HFFc6 (cell line): ENCODE data around the gene POMZP3. TPM values are rescaled to one million over a fixed set of nuclear protein-coding genes. Genes with fewer than 3 reads are reported as not detected.
"Not testable (repeated sequence)": the region's sequence is repeated elsewhere in the genome, so short reads cannot be mapped to it uniquely, and the experiment has no call there.

Experiments used
- DNase-seq: peaks from one replicate; pipeline ENCODE4 v3.0.0-alpha.2; 2018
- H3K27ac Mint-ChIP-seq: 2 replicates; pipeline ENCODE4 v1.8.0; 2020; ENCODE audit warnings: mild to moderate bottlenecking, mixed read lengths
- H3K27me3 Mint-ChIP-seq: 2 replicates; pipeline ENCODE4 v1.8.0; 2021; ENCODE audit warnings: mild to moderate bottlenecking, moderate library complexity, mixed read lengths; ENCODE audit not compliant: insufficient read depth
- H3K36me3 Mint-ChIP-seq: 2 replicates; pipeline ENCODE4 v1.8.0; 2021; ENCODE audit warnings: low read depth, mixed read lengths
- H3K4me1 Mint-ChIP-seq: 2 replicates; pipeline ENCODE4 v1.8.0; 2020; ENCODE audit warnings: low read depth, mixed read lengths
- H3K4me3 Mint-ChIP-seq: 2 replicates; pipeline ENCODE4 v1.8.0; 2020; ENCODE audit warnings: mild to moderate bottlenecking, moderate library complexity, mixed read lengths
- H3K9me3 Mint-ChIP-seq: 2 replicates; pipeline ENCODE4 v1.8.0; 2020; ENCODE audit warnings: mild to moderate bottlenecking, mixed read lengths
- total RNA-seq, 6 experiments: library from RNA; stranded (reverse); fragmentation: NEBNext Ultra II Directional; extraction: Animal tissue kit (Norgen Biotek cat#: 25700); gene quantifications; 2 replicates in 1 of 6; 3 replicates in 5 of 6; pipeline ENCODE4 v1.2.3, GENCODE V29; 2021

Gene POMZP3
- total RNA-seq, 6 experiments from 2014 or later = 31.0 to 42.9 (median 37.1) TPM

- H3K27ac Mint-ChIP-seq = peak overlapping the region; percentile 91
- peak; percentile 93 for DNase-seq
- H3K9me3 Mint-ChIP-seq, H3K27me3 Mint-ChIP-seq, H3K36me3 Mint-ChIP-seq: not testable (repeated sequence)
- peak overlapping the region; percentile 80 for H3K4me3 Mint-ChIP-seq
- H3K4me1 Mint-ChIP-seq = peaks cover 74% of the 10 kb centered on the region
Observed at GRCh38 chr7:76582848-76583631, 44.0 kb downstream of the POMZP3 start.

GRCh38 chr7:76575919-76576655 is 51.0 kb downstream of the POMZP3 start:
- DNase-seq = not testable (repeated sequence)

GRCh38 chr7:76575431-76575830 is 51.6 kb downstream of the POMZP3 start:
- Mint-ChIP-seq H3K36me3 (peaks cover 13% of the 10 kb centered on the region), H3K4me1 (peaks cover 52% of the 10 kb centered on the region)
- H3K27me3 Mint-ChIP-seq, H3K9me3 Mint-ChIP-seq, H3K27ac Mint-ChIP-seq, DNase-seq, H3K4me3 Mint-ChIP-seq: not testable (repeated sequence)

More at GRCh38 chr7:76575919-76576655, 51.0 kb downstream of the POMZP3 start:
- H3K27ac Mint-ChIP-seq = peak overlapping the region; percentile 70
- not testable (repeated sequence) for H3K9me3 Mint-ChIP-seq, H3K4me3 Mint-ChIP-seq, H3K27me3 Mint-ChIP-seq
- H3K36me3 Mint-ChIP-seq = peaks cover 13% of the 10 kb centered on the region
- H3K4me1 Mint-ChIP-seq = peaks cover 51% of the 10 kb centered on the region

- not testable (repeated sequence) for H3K4me3 Mint-ChIP-seq, H3K9me3 Mint-ChIP-seq, H3K27me3 Mint-ChIP-seq, DNase-seq
- H3K36me3 Mint-ChIP-seq = peaks cover 13% of the 10 kb centered on the region
- peak overlapping the region; percentile 11; the same call in 1 of the 2 replicates for H3K27ac Mint-ChIP-seq
- H3K4me1 Mint-ChIP-seq = peaks cover 55% of the 10 kb centered on the region
Observed at GRCh38 chr7:76572296-76572695, 54.8 kb downstream of the POMZP3 start.

- Mint-ChIP-seq H3K27ac (peak overlapping the region; percentile 89), H3K4me1 (peaks cover 49% of the 10 kb centered on the region), H3K4me3 (peak overlapping the region; percentile 61), H3K36me3 (peaks cover 19% of the 10 kb centered on the region)
- peak; percentile 49 for DNase-seq
- not testable (repeated sequence) for H3K9me3 Mint-ChIP-seq, H3K27me3 Mint-ChIP-seq
Observed at GRCh38 chr7:76570324-76570775, 56.7 kb downstream of the POMZP3 start.

- H3K9me3 Mint-ChIP-seq, H3K27me3 Mint-ChIP-seq: not testable (repeated sequence)
- Mint-ChIP-seq H3K4me1 (peaks cover 49% of the 10 kb centered on the region), H3K36me3 (peaks cover 23% of the 10 kb centered on the region), H3K4me3 (peak overlapping the region; percentile 8; the same call in 1 of the 2 replicates), H3K27ac (0 out of 2 replicates have a peak overlapping the region, but pooled peaks have one; percentile 16)
- peak; percentile 35 for DNase-seq
Observed at GRCh38 chr7:76568742-76569141, 58.3 kb downstream of the POMZP3 start.

GRCh38 chr7:76567753-76568152 is 59.3 kb downstream of the POMZP3 start:
- H3K9me3 Mint-ChIP-seq, DNase-seq, H3K27ac Mint-ChIP-seq, H3K4me3 Mint-ChIP-seq, H3K27me3 Mint-ChIP-seq: not testable (repeated sequence)
- peaks cover 45% of the 10 kb centered on the region for H3K4me1 Mint-ChIP-seq
- peaks cover 24% of the 10 kb centered on the region for H3K36me3 Mint-ChIP-seq

- not testable (repeated sequence) for H3K4me3 Mint-ChIP-seq, H3K27ac Mint-ChIP-seq, H3K9me3 Mint-ChIP-seq, DNase-seq, H3K27me3 Mint-ChIP-seq
- Mint-ChIP-seq H3K4me1 (peaks cover 41% of the 10 kb centered on the region), H3K36me3 (peaks cover 20% of the 10 kb centered on the region)
Observed at GRCh38 chr7:76567311-76567710, 59.8 kb downstream of the POMZP3 start.

- Mint-ChIP-seq H3K4me1 (peaks cover 19% of the 10 kb centered on the region), H3K36me3 (peaks cover 10% of the 10 kb centered on the region)
- DNase-seq, H3K4me3 Mint-ChIP-seq, H3K9me3 Mint-ChIP-seq, H3K27me3 Mint-ChIP-seq, H3K27ac Mint-ChIP-seq: not testable (repeated sequence)
Observed at GRCh38 chr7:76565001-76565400, 62.1 kb downstream of the POMZP3 start.

- not testable (repeated sequence) for H3K27ac Mint-ChIP-seq, H3K4me3 Mint-ChIP-seq, H3K4me1 Mint-ChIP-seq, DNase-seq, H3K27me3 Mint-ChIP-seq, H3K9me3 Mint-ChIP-seq
- peaks cover 20% of the 10 kb centered on the region for H3K36me3 Mint-ChIP-seq
Observed at GRCh38 chr7:76561342-76561741, 65.7 kb downstream of the POMZP3 start.

GRCh38 chr7:76560157-76560556 is 66.9 kb downstream of the POMZP3 start:
- Mint-ChIP-seq H3K4me1 (peaks cover 13% of the 10 kb centered on the region), H3K36me3 (peaks cover 16% of the 10 kb centered on the region)
- not testable (repeated sequence) for DNase-seq, H3K9me3 Mint-ChIP-seq, H3K27ac Mint-ChIP-seq, H3K27me3 Mint-ChIP-seq, H3K4me3 Mint-ChIP-seq
